CD14-positive monocyte (primary cell): ENCODE data around the gene SLCO3A1. TPM values are rescaled to one million over a fixed set of nuclear protein-coding genes. Genes with fewer than 3 reads are reported as not detected.

Experiments
- DNase-seq, 3 donors: peaks; one replicate each; pipeline ENCODE4 v3.0.0-alpha.2; 2011 to 2022
- H2AFZ ChIP-seq: 2 replicates; pipeline ENCODE4 v1.6.0; 2012; ENCODE audit warnings: mild to moderate bottlenecking, low read depth, low read length, inconsistent platforms; ENCODE audit not compliant: insufficient read depth, poor library complexity, severe bottlenecking
- H3K27ac ChIP-seq, 2 donors: 1 replicate in 1 of 2; 2 replicates in 1 of 2; pipeline ENCODE4 v1.5.1; 2012 to 2013; ENCODE audit warnings: low read length in 2 of 2, control low read depth in 1 of 2, inconsistent platforms in 1 of 2, low read depth in 1 of 2, mild to moderate bottlenecking in 1 of 2
- H3K27me3 ChIP-seq, 2 donors: one replicate each; pipeline versions ENCODE4 v1.6.0 to v1.6.1; 2011 to 2013; ENCODE audit warnings: low read length in 2 of 2; ENCODE audit not compliant: control insufficient read depth in 2 of 2, insufficient read depth in 2 of 2
- H3K36me3 ChIP-seq, 2 donors: replicated peaks in 1 of 2; 1 replicate in 1 of 2; 2 replicates in 1 of 2; pipeline versions ENCODE4 v1.5.1 to v1.6.1; 2012 to 2013; ENCODE audit warnings: low read length in 2 of 2, control low read depth in 1 of 2, inconsistent platforms in 1 of 2, mild to moderate bottlenecking in 1 of 2; ENCODE audit not compliant: insufficient read depth in 2 of 2, control insufficient read depth in 1 of 2
- H3K4me1 ChIP-seq, 2 donors: 1 replicate in 1 of 2; 2 replicates in 1 of 2; pipeline versions ENCODE4 v1.5.1 to v1.6.1; 2012 to 2013; ENCODE audit warnings: low read length in 2 of 2, control low read depth in 1 of 2, inconsistent platforms in 1 of 2, mild to moderate bottlenecking in 1 of 2, moderate library complexity in 1 of 2; ENCODE audit not compliant: insufficient read depth in 2 of 2, control insufficient read depth in 1 of 2
- H3K4me2 ChIP-seq: replicated peaks from 2 replicates; pipeline ENCODE3; 2012; ENCODE audit warnings: low read length, moderate library complexity, mild to moderate bottlenecking; ENCODE audit not compliant: poor library complexity, severe bottlenecking; ENCODE audit errors: extremely low read depth
- H3K4me3 ChIP-seq, 3 experiments: fragments of 200-600 bp in 1 of 3; sonication (generic) in 1 of 3; replicated peaks in 1 of 3; 1 replicate in 2 of 3; 2 replicates in 1 of 3; pipeline ENCODE4 v1.5.1; 2011 to 2013; ENCODE audit warnings: low read length in 3 of 3, mild to moderate bottlenecking in 3 of 3, control low read depth in 2 of 3, low read depth in 2 of 3, inconsistent platforms in 1 of 3, moderate library complexity in 1 of 3
- H3K79me2 ChIP-seq: 2 replicates; pipeline ENCODE4 v1.6.0; 2012; ENCODE audit warnings: mild to moderate bottlenecking, control low read depth, inconsistent platforms, low read length, moderate library complexity; ENCODE audit not compliant: insufficient read depth
- H3K9ac ChIP-seq: 2 replicates; pipeline ENCODE4 v1.6.0; 2017; ENCODE audit warnings: low read length, mild to moderate bottlenecking; ENCODE audit not compliant: insufficient read depth, poor library complexity, severe bottlenecking
- H3K9me3 ChIP-seq, 2 donors: replicated peaks in 1 of 2; 1 replicate in 1 of 2; 2 replicates in 1 of 2; pipeline versions ENCODE4 v1.5.1 to v1.6.1; 2012 to 2013; ENCODE audit warnings: low read length in 2 of 2, control low read depth in 1 of 2; ENCODE audit not compliant: control insufficient read depth in 1 of 2, insufficient read depth in 1 of 2
- H4K20me1 ChIP-seq: 2 replicates; pipeline ENCODE4 v1.6.0; 2012; ENCODE audit warnings: mild to moderate bottlenecking, low read length, control low read depth, moderate library complexity; ENCODE audit not compliant: insufficient read depth
- H3K27ac Mint-ChIP-seq, 7 donors: one replicate each; pipeline ENCODE4 v1.8.0; 2020; ENCODE audit warnings: mild to moderate bottlenecking in 7 of 7, mixed read lengths in 7 of 7, moderate library complexity in 6 of 7, inconsistent platforms in 2 of 7
- H3K27me3 Mint-ChIP-seq, 3 donors: one replicate each; pipeline ENCODE4 v1.8.0; 2021 to 2022; ENCODE audit warnings: low read depth in 3 of 3, mild to moderate bottlenecking in 3 of 3, mixed read lengths in 3 of 3, moderate library complexity in 3 of 3, inconsistent platforms in 1 of 3
- H3K36me3 Mint-ChIP-seq, 2 donors: one replicate each; pipeline ENCODE4 v1.8.0; 2020; ENCODE audit warnings: mixed read lengths in 2 of 2, inconsistent platforms in 1 of 2, mild to moderate bottlenecking in 1 of 2
- H3K4me1 Mint-ChIP-seq: one replicate; pipeline ENCODE4 v1.8.0; 2020; ENCODE audit warnings: mild to moderate bottlenecking, mixed read lengths
- H3K4me3 Mint-ChIP-seq, 2 donors: one replicate each; pipeline ENCODE4 v1.8.0; 2020; ENCODE audit warnings: mild to moderate bottlenecking in 2 of 2, mixed read lengths in 2 of 2, moderate library complexity in 1 of 2
- H3K9me3 Mint-ChIP-seq, 7 donors: one replicate each; pipeline ENCODE4 v1.8.0; 2020 to 2022; ENCODE audit warnings: mixed read lengths in 7 of 7, mild to moderate bottlenecking in 6 of 7, moderate library complexity in 6 of 7, inconsistent platforms in 2 of 7
- CTCF ChIP-seq: fragments of 200-600 bp; IDR thresholded peaks from one replicate; pipeline ENCODE4 v1.8.0; 2022; ENCODE audit warnings: antibody characterized with exemption, mild to moderate bottlenecking
- WGBS: methylation state at CpG from one replicate; pipeline ENCODE4 v1.1.5; 2013; ENCODE audit warnings: missing lambda C conversion rate; ENCODE audit not compliant: insufficient coverage; 5-methylcytosine and 5-hydroxymethylcytosine counted together
- intact Hi-C, 2 donors: fragments of 100-400 bp; cut with micrococcal nuclease; formaldehyde crosslinking; loops; one replicate each; pipeline versions ENCODE4 v1.15.0 to v1.15.1; 2023
- polyA plus RNA-seq, 3 donors: library from polyadenylated mRNA; depleted of rRNA in 1 of 3; unstranded in 2 of 3; stranded (reverse) in 1 of 3; fragments of 300-500 nt in 2 of 3; fragments of >200 nt in 1 of 3; fragmentation: Illumina TruSeq in 2 of 3; gene quantifications; 1 replicate in 2 of 3; 2 replicates in 1 of 3; pipeline ENCODE4 v1.2.3, GENCODE V29; 2012 to 2021

SLCO3A1 gene
- polyA plus RNA-seq, 3 donors, result 53.7 to 76.2 (median 62.8) TPM

GRCh38 chr15:92097474-92098178 is 244.1 kb downstream of the SLCO3A1 start:
- Histone ChIP-seq H3K36me3 (peaks cover 12 to 43% of the 10 kb centered on the region in 2 donors), H3K27me3 (no peaks in the 10 kb centered on the region), H3K9ac (no peak overlapping the region), H3K9me3 (no peaks in the 10 kb centered on the region), H3K79me2 (peaks cover 36% of the 10 kb centered on the region), H3K27ac (no peak overlapping the region), H4K20me1 (peaks cover 99% of the 10 kb centered on the region), H3K4me2 (no peak overlapping the region), H3K4me3 (no peak overlapping the region), H2AFZ (no peak overlapping the region), H3K4me1 (peaks cover 18 to 26% of the 10 kb centered on the region in 2 donors)
- WGBS, result 26% methylated on average over 14 of the region's 17 CpGs
- H3K4me1 Mint-ChIP-seq, result peaks cover 42% of the 10 kb centered on the region
- intact Hi-C loops, result no loop called here
- peak in 2 of 3 donors; percentile 3 to 31 for DNase-seq
- peaks cover 0 to 2% (median 0%) of the 10 kb centered on the region in 3 donors for H3K27me3 Mint-ChIP-seq
- H3K36me3 Mint-ChIP-seq, result peaks cover 38 to 44% of the 10 kb centered on the region in 2 donors
- peaks cover 0 to 2% (median 0%) of the 10 kb centered on the region in 7 donors for H3K9me3 Mint-ChIP-seq
- peak; percentile 61 for TF ChIP-seq CTCF
- H3K27ac Mint-ChIP-seq, result peak overlapping the region in 5 of 7 donors; percentile 46 to 77 (median 61)
- no peak overlapping the region for H3K4me3 Mint-ChIP-seq

- Histone ChIP-seq H2AFZ (no peak overlapping the region), H3K79me2 (peaks cover 24% of the 10 kb centered on the region), H3K4me1 (peaks cover 16 to 26% of the 10 kb centered on the region in 2 donors), H3K4me3 (no peak overlapping the region), H3K27me3 (no peaks in the 10 kb centered on the region), H3K27ac (no peak overlapping the region), H3K9me3 (no peaks in the 10 kb centered on the region), H3K36me3 (peaks cover 15 to 56% of the 10 kb centered on the region in 2 donors), H3K9ac (no peak overlapping the region), H3K4me2 (no peak overlapping the region), H4K20me1 (peaks cover 99% of the 10 kb centered on the region)
- Mint-ChIP-seq H3K27ac (no peak overlapping the region), H3K36me3 (peaks cover 44 to 47% of the 10 kb centered on the region in 2 donors), H3K4me3 (no peak overlapping the region), H3K4me1 (peaks cover 36% of the 10 kb centered on the region), H3K9me3 (peaks cover 0 to 2% (median 0%) of the 10 kb centered on the region in 7 donors), H3K27me3 (peaks cover 0 to 2% (median 0%) of the 10 kb centered on the region in 3 donors)
- no peak for TF ChIP-seq CTCF
- DNase-seq, result no peak
- 94% methylated on average over 5 of the region's 5 CpGs for WGBS
- intact Hi-C loops, result no loop called here
These were observed 245.4 kb downstream of the SLCO3A1 start for GRCh38 chr15:92098869-92099268.
